IPS-20b (cell line): Measurements from ENCODE around the gene MYO7A.

Source experiments
- H3K27ac ChIP-seq: one replicate; pipeline ENCODE4 v1.5.1; 2013; ENCODE audit warnings: low read length
- H3K27me3 ChIP-seq: 2 replicates; pipeline ENCODE4 v1.6.1; 2013; ENCODE audit warnings: mild to moderate bottlenecking, low read length, inconsistent platforms; ENCODE audit not compliant: insufficient read depth
- H3K36me3 ChIP-seq: 2 replicates; pipeline ENCODE4 v1.6.1; 2013; ENCODE audit warnings: low read depth, mild to moderate bottlenecking, inconsistent platforms, low read length, moderate library complexity; ENCODE audit not compliant: insufficient read depth
- H3K4me1 ChIP-seq: 2 replicates; pipeline ENCODE4 v1.6.1; 2013; ENCODE audit warnings: mild to moderate bottlenecking, control low read depth, inconsistent platforms, low read length, moderate library complexity; ENCODE audit not compliant: insufficient read depth
- H3K4me3 ChIP-seq: 2 replicates; pipeline ENCODE4 v1.5.1; 2013; ENCODE audit warnings: mild to moderate bottlenecking, low read length, inconsistent platforms
- H3K9ac ChIP-seq: 2 replicates; pipeline ENCODE4 v1.6.1; 2013; ENCODE audit warnings: low read depth, mild to moderate bottlenecking, inconsistent platforms, low read length, moderate library complexity
- H3K9me3 ChIP-seq: 2 replicates; pipeline ENCODE4 v1.6.1; 2013; ENCODE audit warnings: mild to moderate bottlenecking, low read depth, low read length, inconsistent platforms; ENCODE audit not compliant: insufficient read depth

Gene MYO7A

DNA sequence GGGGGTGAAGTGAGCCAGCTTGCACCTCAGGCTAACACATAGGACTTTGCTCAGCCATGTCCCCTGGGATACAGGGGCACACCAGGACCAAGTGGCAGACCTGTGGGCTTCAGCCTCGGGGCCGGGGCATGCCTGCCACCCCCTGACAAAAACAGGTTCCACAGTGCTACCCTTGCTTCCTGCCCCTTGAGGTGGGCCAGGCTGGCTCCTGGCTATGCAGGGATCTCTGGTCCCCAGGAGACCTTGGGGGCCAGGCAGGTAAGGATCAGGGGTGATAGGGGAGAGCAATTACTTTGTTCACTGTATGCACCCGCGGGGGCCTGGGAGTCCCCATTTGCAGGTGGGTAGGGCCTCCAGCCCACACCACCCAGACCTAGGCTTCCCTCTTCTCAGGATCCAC is 2.4 kb upstream of the MYO7A start:
- Histone ChIP-seq H3K27me3 (no peaks in the 10 kb centered on the region; the same call in 1 of the 2 replicates), H3K36me3 (0 out of 2 replicates have a peak, but pooled peaks cover 6% of the 10 kb centered on the region), H3K9ac (no peak overlapping the region), H3K4me3 (no peak overlapping the region), H3K9me3 (no peaks in the 10 kb centered on the region), H3K27ac (no peak overlapping the region), H3K4me1 (peaks cover 4% of the 10 kb centered on the region; the same call in 1 of the 2 replicates)

- Histone ChIP-seq H3K36me3 (0 out of 2 replicates have a peak, but pooled peaks cover 6% of the 10 kb centered on the region), H3K9ac (no peak overlapping the region), H3K4me1 (peaks cover 4% of the 10 kb centered on the region; the same call in 1 of the 2 replicates), H3K27me3 (no peaks in the 10 kb centered on the region; the same call in 1 of the 2 replicates), H3K4me3 (peak overlapping the region; percentile 65; the same call in 1 of the 2 replicates), H3K9me3 (no peaks in the 10 kb centered on the region), H3K27ac (no peak overlapping the region)
These were observed 1.8 kb upstream of the MYO7A start for GRCh38 chr11:77126156-77126775.

GRCh38 chr11:77126861-77127234 is 1.2 kb upstream of the MYO7A start:
- H3K27ac ChIP-seq: no peak overlapping the region
- no peak overlapping the region for H3K9ac ChIP-seq
- H3K4me1 ChIP-seq: peaks cover 4% of the 10 kb centered on the region; the same call in 1 of the 2 replicates
- H3K9me3 ChIP-seq: no peaks in the 10 kb centered on the region
- H3K4me3 ChIP-seq: peak overlapping the region; percentile 65
- H3K27me3 ChIP-seq: no peaks in the 10 kb centered on the region; the same call in 1 of the 2 replicates
- H3K36me3 ChIP-seq: 0 out of 2 replicates have a peak, but pooled peaks cover 6% of the 10 kb centered on the region

- no peak overlapping the region for H3K27ac ChIP-seq
- 0 out of 2 replicates have a peak, but pooled peaks cover 6% of the 10 kb centered on the region for H3K36me3 ChIP-seq
- no peaks in the 10 kb centered on the region for H3K9me3 ChIP-seq
- peaks cover 4% of the 10 kb centered on the region; the same call in 1 of the 2 replicates for H3K4me1 ChIP-seq
- peak overlapping the region; percentile 65 for H3K4me3 ChIP-seq
- H3K9ac ChIP-seq: peak overlapping the region; percentile 40; the same call in 1 of the 2 replicates
- H3K27me3 ChIP-seq: no peaks in the 10 kb centered on the region; the same call in 1 of the 2 replicates
These were observed 673 bp upstream of the MYO7A start for GRCh38 chr11:77127235-77127911.

GRCh38 chr11:77129069-77129841 is 1.2 kb downstream of the MYO7A start:
- Histone ChIP-seq H3K9me3 (no peaks in the 10 kb centered on the region), H3K27ac (no peak overlapping the region), H3K36me3 (no peaks in the 10 kb centered on the region), H3K27me3 (no peaks in the 10 kb centered on the region; the same call in 1 of the 2 replicates), H3K4me1 (peaks cover 4% of the 10 kb centered on the region; the same call in 1 of the 2 replicates), H3K9ac (no peak overlapping the region), H3K4me3 (no peak overlapping the region)

- no peak overlapping the region for H3K4me3 ChIP-seq
- H3K4me1 ChIP-seq: peaks cover 4% of the 10 kb centered on the region; the same call in 1 of the 2 replicates
- no peak overlapping the region for H3K9ac ChIP-seq
- H3K27ac ChIP-seq: no peak overlapping the region
- H3K9me3 ChIP-seq: no peaks in the 10 kb centered on the region
- no peaks in the 10 kb centered on the region for H3K36me3 ChIP-seq
- H3K27me3 ChIP-seq: no peaks in the 10 kb centered on the region; the same call in 1 of the 2 replicates
These were observed 2.1 kb downstream of the MYO7A start for GRCh38 chr11:77129842-77130756.

DNA sequence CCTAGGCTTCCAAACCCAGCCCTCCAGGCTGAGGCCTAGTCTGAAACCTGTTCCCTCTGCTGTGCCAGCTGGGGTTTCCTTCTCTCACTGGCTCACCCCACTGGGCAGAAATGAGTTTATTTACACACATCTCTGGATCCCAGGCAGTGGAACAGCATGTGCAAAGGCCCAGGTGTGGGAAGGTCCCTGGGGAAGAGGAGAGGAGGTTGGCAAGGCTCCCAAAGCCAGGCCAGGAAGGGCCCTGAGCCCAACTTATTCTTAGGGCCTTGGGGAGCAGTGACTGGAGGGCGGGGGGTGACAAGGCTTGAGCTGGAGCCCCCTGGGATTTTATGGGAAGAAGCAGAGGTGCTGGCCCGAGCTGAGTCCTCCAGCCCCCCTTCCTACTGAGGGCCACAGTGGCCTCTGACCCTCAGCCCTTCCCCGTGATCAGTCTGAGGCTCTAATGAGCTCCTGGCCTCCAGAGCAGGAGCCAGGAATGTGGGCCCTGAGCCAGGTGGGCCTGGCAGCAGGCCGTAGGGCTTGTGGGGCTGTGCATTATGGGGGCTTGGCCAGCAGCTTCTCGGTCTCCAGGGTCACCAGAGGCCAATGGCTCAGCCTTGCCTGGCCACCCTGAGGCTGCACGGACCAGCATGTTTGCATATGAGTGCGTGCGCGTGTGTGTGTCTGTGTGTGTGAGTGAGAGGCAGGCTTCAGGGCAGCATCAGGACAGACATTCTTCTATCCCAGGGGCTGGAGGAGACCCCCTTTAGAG is 2.9 kb downstream of the MYO7A start:
- Histone ChIP-seq H3K9me3 (no peaks in the 10 kb centered on the region), H3K4me1 (peaks cover 4% of the 10 kb centered on the region; the same call in 1 of the 2 replicates), H3K4me3 (no peak overlapping the region), H3K36me3 (no peaks in the 10 kb centered on the region), H3K27ac (no peak overlapping the region), H3K9ac (no peak overlapping the region), H3K27me3 (no peaks in the 10 kb centered on the region; the same call in 1 of the 2 replicates)

- Histone ChIP-seq H3K27me3 (no peaks in the 10 kb centered on the region; the same call in 1 of the 2 replicates), H3K4me1 (peaks cover 4% of the 10 kb centered on the region; the same call in 1 of the 2 replicates), H3K27ac (no peak overlapping the region), H3K36me3 (no peaks in the 10 kb centered on the region), H3K4me3 (no peak overlapping the region), H3K9me3 (no peaks in the 10 kb centered on the region), H3K9ac (no peak overlapping the region)
These were observed 3.5 kb downstream of the MYO7A start for GRCh38 chr11:77131560-77131959.

- no peak overlapping the region for H3K4me3 ChIP-seq
- no peaks in the 10 kb centered on the region for H3K27me3 ChIP-seq
- no peak overlapping the region for H3K9ac ChIP-seq
- H3K36me3 ChIP-seq: no peaks in the 10 kb centered on the region
- peaks cover 3% of the 10 kb centered on the region; the same call in 1 of the 2 replicates for H3K4me1 ChIP-seq
- no peak overlapping the region for H3K27ac ChIP-seq
- H3K9me3 ChIP-seq: no peaks in the 10 kb centered on the region
These were observed 7.0 kb downstream of the MYO7A start for GRCh38 chr11:77135069-77135468.

DNA sequence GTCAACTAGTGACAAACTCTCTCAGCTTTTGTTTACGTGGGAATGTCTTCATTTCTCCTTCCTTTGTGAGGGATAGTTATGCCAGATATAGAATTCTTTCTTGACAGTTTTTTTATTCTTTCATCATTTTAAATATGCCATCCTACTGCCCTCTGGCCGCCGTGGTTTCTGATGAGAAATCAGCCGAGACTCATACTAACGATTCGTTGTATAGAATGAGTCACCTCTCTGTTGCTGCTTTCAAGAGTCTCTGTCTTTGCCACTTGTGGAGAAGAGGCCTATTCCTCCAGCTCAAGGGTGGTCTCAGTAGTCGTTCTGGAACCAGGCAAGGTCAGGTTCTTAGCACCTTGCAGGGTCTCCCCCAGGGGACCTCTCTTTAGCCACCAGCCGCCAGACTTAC is 8.0 kb downstream of the MYO7A start:
- Histone ChIP-seq H3K4me1 (peaks cover 5% of the 10 kb centered on the region; the same call in 1 of the 2 replicates), H3K36me3 (no peaks in the 10 kb centered on the region), H3K9me3 (no peaks in the 10 kb centered on the region), H3K9ac (no peak overlapping the region), H3K27me3 (no peaks in the 10 kb centered on the region), H3K4me3 (no peak overlapping the region), H3K27ac (no peak overlapping the region)
